Ishikawa (cell line): ENCODE measurements around the gene LPIN2.

Experiments used
- CEBPB ChIP-seq: IDR thresholded peaks from 2 replicates; pipeline ENCODE4 v1.6.1; 2012
- EGR1 ChIP-seq: IDR thresholded peaks from 2 replicates; pipeline ENCODE4 v1.6.1; 2012
- EP300 ChIP-seq: IDR thresholded peaks from 2 replicates; pipeline ENCODE4 v1.6.1; 2012; ENCODE audit warnings: borderline replicate concordance
- FOXM1 ChIP-seq: IDR thresholded peaks from 2 replicates; pipeline ENCODE4 v1.6.1; 2012; ENCODE audit warnings: low read depth, borderline replicate concordance
- MAX ChIP-seq: IDR thresholded peaks from 2 replicates; pipeline ENCODE4 v1.6.1; 2012
- RAD21 ChIP-seq: IDR thresholded peaks from 2 replicates; pipeline ENCODE4 v1.6.1; 2012; ENCODE audit warnings: low read depth
- REST ChIP-seq: IDR thresholded peaks from 2 replicates; pipeline ENCODE4 v1.6.1; 2012; ENCODE audit warnings: low read depth, mild to moderate bottlenecking
- TAF1 ChIP-seq: IDR thresholded peaks from 2 replicates; pipeline ENCODE4 v1.6.1; 2012; ENCODE audit warnings: low read depth, mild to moderate bottlenecking
- YY1 ChIP-seq: IDR thresholded peaks from 2 replicates; pipeline ENCODE4 v1.6.1; 2012; ENCODE audit warnings: low read depth

- TF ChIP-seq MAX (no peak), FOXM1 (no peak), TAF1 (no peak), REST (no peak), EGR1 (no peak), YY1 (no peak), EP300 (no peak), RAD21 (no peak), CEBPB (no peak)
Observed at GRCh38 chr18:3040173-3040572, 27.2 kb upstream of the LPIN2 start.
